Coronary artery (tissue), 2 donors: ENCODE data around the gene PELI2.
A peak's percentile ranks its signal among the peaks of the same experiment; 100 is the strongest.

Experiments used
- DNase-seq: peaks from one replicate; pipeline ENCODE4 v3.0.0-alpha.2; 2017; ENCODE audit warnings: low spot score
- H3K27ac ChIP-seq, 2 donors: fragments of 200-600 bp; sonication (generic); one replicate each; pipeline ENCODE4 v1.5.1; 2016 to 2019
- H3K4me3 ChIP-seq: fragments of 200-600 bp; sonication (generic); 2 replicates; pipeline ENCODE4 v1.5.1; 2016; ENCODE audit warnings: mild to moderate bottlenecking, moderate library complexity
- CTCF ChIP-seq: fragments of 200-600 bp; sonication (generic); IDR thresholded peaks from one replicate; pipeline ENCODE4 v1.5.1; 2019; ENCODE audit warnings: antibody characterized with exemption

PELI2 gene

GRCh38 chr14:56168007-56168616 is 49.9 kb downstream of the PELI2 start:
- H3K27ac ChIP-seq, result no peak overlapping the region
- no peak overlapping the region for H3K4me3 ChIP-seq
- no peak for DNase-seq
- no peak for TF ChIP-seq CTCF

GRCh38 chr14:56170028-56170427 is 51.8 kb downstream of the PELI2 start:
- no peak for DNase-seq
- Histone ChIP-seq H3K4me3 (no peak overlapping the region), H3K27ac (no peak overlapping the region)
- no peak for TF ChIP-seq CTCF

- no peak for TF ChIP-seq CTCF
- no peak for DNase-seq
- Histone ChIP-seq H3K4me3 (no peak overlapping the region), H3K27ac (no peak overlapping the region)
Observed at GRCh38 chr14:56170877-56171422, 52.7 kb downstream of the PELI2 start.

GRCh38 chr14:56172074-56172473 is 53.9 kb downstream of the PELI2 start:
- Histone ChIP-seq H3K4me3 (no peak overlapping the region), H3K27ac (peak overlapping the region in 1 of 2 donors; percentile 50)
- DNase-seq, result no peak
- TF ChIP-seq CTCF, result no peak

GRCh38 chr14:56172571-56172971 is 54.4 kb downstream of the PELI2 start:
- no peak for DNase-seq
- TF ChIP-seq CTCF, result no peak
- H3K27ac ChIP-seq, result peak overlapping the region in 1 of 2 donors; percentile 50
- H3K4me3 ChIP-seq, result no peak overlapping the region

- TF ChIP-seq CTCF, result no peak
Observed at GRCh38 chr14:56173365-56173922, 55.2 kb downstream of the PELI2 start.

GRCh38 chr14:56175773-56176172 is 57.6 kb downstream of the PELI2 start:
- TF ChIP-seq CTCF, result no peak
- Histone ChIP-seq H3K27ac (no peak overlapping the region), H3K4me3 (no peak overlapping the region)
- no peak for DNase-seq

More at GRCh38 chr14:56173365-56173922, 55.2 kb downstream of the PELI2 start:
- no peak overlapping the region for H3K4me3 ChIP-seq
- H3K27ac ChIP-seq, result no peak overlapping the region
- DNase-seq, result no peak
